DOHH2 (cell line): ENCODE measurements around the gene SLC17A4.

Experiments
- CTCF ChIP-seq: fragments of 200-600 bp; sonication (generic); IDR thresholded peaks from one replicate; pipeline ENCODE4 v1.5.1; 2014; ENCODE audit warnings: antibody characterized with exemption, mild to moderate bottlenecking, low read depth, low read length; ENCODE audit not compliant: poor library complexity, severe bottlenecking
- EZH2phosphoT487 ChIP-seq: fragments of 200-600 bp; sonication (generic); IDR thresholded peaks from 2 replicates; pipeline ENCODE4 v1.6.1; 2017; ENCODE audit warnings: borderline replicate concordance, mild to moderate bottlenecking, antibody characterized with exemption, low read length, moderate library complexity, mixed read lengths

DNA sequence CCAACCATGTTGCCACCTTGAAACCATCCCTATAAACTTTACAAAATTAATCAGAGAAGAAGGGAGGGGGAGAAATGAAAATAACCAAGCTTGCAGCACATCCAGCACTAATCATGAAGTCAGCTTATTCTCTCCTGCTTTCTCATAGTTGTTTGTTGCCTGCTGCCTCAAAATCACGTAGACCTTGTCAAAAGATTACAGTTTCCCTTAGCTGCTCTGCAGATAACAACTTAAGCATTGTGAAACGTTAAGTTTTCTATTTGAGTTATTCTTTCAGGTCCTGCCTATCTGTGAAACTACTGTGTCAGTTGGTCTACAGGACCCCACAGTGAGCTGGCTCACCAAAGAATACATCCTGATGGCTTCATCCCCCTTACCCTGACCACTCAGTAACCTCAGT, 32.9 kb downstream of the SLC17A4 start:
- TF ChIP-seq CTCF: no peak
- no peak for TF ChIP-seq EZH2phosphoT487
